HL-60/S4 treated with phorbol 12-myristate 13-acetate at 8.2 ng/mL for 4 days and 3 days (cell line): ENCODE measurements around the gene TMEM63B.
"Not testable (repeated sequence)": the region's sequence is repeated elsewhere in the genome, so short reads cannot be mapped to it uniquely, and the experiment has no call there.

ENCODE experiments used
- in situ Hi-C: fragments of 300-500 bp; cut with MboI; formaldehyde crosslinking; loops from 2 replicates; pipeline ENCODE4 v1.15.0; 2022; ENCODE audit warnings: low sequenced_read_pairs

The TMEM63B gene

DNA sequence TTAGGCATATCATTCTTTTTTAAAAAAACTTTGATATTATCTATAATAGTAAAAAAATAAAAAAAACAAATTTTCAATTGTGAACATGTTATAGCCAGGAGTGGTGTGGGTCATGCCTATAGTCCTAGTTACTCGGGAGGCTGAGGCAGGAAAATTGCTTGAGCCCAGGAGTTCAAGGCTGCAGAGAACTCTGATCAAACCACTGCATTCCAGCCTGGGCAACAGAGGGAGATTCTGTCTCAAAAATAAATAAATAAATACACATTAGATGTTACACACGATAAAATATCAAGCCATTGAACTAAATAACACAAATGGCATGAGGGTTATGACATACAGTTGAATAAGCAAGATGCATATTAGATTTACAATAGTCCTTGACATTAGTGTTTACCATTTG, 61.5 kb downstream of the TMEM63B start:
- in situ Hi-C loops = no loop called here

DNA sequence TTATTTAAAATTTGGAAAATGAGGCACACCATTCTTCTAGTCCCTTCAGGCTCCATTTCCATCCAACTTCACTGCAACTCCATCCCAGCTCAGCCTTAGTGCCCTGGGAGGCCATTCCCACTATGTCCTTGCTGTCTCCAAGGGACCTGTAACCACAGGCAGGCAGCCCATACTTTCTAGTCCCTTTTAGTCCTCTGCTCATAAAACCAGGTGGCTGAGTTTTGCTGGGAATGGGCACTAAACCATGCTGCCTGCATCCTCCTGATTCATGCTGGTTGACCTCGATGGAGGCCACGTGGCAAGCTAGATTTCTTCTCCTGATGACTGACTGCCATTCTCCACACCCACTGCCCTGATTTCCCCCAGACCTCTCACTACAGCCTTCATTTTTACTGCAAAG, 61.9 kb downstream of the TMEM63B start:
- in situ Hi-C loops = no loop called here

GRCh38 chr6:44190715-44191114, 63.4 kb downstream of the TMEM63B start:
- in situ Hi-C loops = no loop called here

DNA sequence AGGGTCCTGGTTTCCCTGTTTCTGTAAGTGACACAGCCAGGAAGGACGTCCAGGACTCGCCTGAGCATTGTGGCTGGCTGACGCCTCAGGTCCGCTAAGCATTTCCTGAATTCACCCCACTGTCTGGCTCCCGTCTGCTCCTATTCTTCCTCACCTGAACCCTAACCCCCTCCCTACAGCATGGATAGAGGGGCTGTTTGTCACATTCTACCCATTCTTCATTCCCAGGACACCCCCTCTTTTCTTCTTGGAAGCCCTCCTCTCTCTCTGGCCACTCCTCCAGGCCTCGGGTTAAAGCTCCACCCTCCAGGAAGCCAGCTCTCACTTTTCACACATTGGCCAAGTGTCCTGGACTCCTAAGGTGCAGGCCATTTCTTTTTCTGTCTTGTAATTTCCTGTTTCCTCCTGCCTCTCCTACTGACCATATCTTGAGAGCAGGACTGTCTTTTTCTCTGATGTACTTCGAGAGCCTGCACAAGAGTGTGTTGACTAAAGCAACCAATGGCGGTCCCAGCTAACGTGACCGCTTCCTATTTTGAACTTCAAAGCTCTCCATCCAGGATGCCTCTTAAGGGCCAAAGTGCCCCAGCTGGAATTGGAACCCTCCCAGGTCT, 65.2 kb downstream of the TMEM63B start:
- in situ Hi-C loops = no loop called here

DNA sequence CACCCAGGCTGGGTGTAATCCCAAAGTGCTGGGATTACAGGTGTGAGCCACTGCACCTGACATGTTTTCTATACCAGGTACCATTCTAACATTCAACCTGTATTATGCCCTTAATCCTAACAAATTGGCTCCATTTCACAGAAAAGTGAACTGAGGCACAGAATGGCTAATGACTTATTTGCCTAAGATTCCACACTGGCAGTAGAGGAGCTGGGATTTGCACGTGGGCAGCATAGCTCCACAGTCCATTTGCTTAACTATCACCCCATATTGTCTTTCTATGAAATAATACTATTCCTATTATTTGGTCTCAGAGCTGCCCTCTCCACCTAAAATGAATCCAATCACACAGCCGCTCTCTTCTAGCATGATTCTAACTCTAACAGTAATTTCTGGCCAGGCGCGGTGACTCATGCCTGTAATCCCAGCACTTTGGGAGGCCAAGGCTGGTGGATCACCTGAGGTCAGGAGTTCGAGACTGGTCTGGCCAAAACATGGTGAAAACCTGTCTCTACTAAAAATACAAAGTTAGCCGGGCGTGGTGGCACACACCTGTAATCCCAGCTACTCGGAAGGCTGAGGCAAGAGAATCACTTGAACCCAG, 66.1 kb downstream of the TMEM63B start:
- in situ Hi-C loops = no loop called here

DNA sequence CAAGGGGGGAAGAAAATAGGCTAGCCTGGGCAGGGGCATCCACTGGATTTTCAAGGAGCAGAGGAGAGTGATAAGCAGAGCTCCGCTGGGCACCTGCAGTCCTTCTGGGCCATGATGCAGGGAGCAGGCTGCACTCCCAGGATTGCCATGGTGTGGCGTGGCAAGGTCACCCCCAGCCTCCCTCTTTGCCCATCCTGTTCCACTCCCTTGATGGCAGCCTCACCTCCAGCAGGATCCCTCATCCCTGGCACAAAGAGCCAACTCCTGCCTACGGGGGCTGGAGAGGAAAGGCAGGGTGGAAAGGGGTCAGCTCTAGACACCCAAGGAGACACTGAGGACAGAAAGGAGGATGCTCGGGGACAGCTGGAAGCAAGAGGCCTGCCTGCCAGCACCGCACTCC, 67.0 kb downstream of the TMEM63B start:
- in situ Hi-C loops = no loop called here

DNA sequence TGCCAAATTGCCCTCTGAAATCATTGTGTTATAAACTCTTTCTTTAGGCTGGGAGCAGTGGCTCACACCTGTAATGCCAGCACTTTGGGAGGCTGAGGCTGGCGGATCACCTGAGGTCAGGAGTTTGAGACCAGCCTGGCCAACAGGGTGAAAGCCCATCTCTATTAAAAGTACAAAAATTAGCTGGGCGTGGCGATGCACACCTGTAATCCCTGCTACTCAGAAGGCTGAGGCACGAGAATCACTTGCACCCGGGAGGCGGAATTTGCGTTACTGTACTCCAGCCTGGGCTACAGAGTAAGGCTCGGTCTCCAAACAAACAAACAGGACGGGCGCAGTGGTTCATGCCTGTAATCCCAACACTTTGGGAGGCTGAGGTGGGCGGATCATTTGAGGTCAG, 69.0 kb downstream of the TMEM63B start:
- in situ Hi-C loops = not testable (repeated sequence)

DNA sequence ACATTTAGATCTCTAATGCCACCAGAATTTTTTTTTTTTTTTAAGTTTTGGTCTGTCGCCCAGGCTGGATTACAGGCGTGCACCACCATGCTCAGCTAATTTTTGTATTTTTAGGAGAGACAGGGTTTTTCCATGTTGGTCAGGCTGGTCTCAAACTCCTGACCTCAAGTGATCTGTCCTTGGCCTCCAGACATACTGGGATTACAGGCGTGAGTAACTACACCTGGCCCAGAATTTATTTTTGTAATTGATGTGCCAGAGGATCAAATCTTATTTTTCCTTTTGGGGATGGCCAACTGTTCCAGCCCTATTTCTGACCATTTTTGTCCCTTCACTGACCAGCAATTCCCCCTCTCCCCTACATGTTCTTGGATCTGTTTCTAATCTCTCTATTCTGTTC, 71.3 kb downstream of the TMEM63B start:
- in situ Hi-C loops = no loop called here

- in situ Hi-C loops = no loop called here
Measured at GRCh38 chr6:44199883-44200282, 72.5 kb downstream of the TMEM63B start.

GRCh38 chr6:44201200-44201599, 73.8 kb downstream of the TMEM63B start:
- in situ Hi-C loops = no loop called here

- in situ Hi-C loops = no loop called here
Measured at GRCh38 chr6:44201638-44202303, 74.4 kb downstream of the TMEM63B start.

- in situ Hi-C loops = no loop called here
Measured at GRCh38 chr6:44202332-44202971, 75.1 kb downstream of the TMEM63B start.

DNA sequence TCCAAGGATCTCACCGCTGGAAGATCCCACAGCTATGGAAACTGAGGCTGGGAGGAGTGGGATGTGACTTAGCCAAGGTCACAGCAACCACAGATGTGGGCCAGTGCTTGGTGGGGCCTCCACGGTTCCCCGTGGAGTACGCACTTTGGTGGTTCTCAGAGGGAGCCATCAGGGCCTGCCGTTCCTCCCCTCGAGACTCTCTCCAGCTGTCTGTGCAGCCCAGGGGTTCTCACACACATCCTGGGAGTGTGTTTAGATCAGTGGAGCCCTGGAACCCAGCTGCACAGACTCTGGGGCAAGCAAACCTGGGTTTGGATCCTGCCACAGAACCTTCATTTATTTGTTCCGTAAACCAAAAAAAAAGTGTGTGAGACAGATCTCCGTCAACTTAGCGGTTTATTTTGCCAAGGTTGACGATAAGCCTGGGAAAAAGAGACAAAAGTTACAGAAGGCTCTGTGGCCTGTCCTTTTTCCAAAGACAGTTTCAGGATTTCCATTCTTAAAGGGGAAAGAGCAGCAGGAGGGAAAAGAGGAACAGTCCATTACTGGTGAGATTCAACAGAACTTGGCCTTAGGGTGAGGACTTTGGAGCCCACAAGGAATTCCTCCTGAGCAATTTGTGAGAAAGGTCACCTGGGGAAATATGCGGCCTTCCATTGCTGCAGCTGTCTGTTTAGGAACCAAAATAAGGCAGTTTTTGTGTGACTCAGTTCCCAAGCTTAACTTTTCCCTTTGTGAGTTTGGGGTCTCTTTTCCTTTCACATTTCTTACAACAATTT, 75.8 kb downstream of the TMEM63B start:
- in situ Hi-C loops = no loop called here

- in situ Hi-C loops = no loop called here
Measured at GRCh38 chr6:44203955-44204354, 76.6 kb downstream of the TMEM63B start.
